K562 (cell line): ENCODE measurements around the gene LRRC27.
A peak's percentile ranks its signal among the peaks of the same experiment; 100 is the strongest.

Experiments used
- CBX2 ChIP-seq: fragments of 200-600 bp; sonication (generic); IDR thresholded peaks from one replicate; pipeline ENCODE4 v1.6.1; 2012; ENCODE audit warnings: mild to moderate bottlenecking, low read length, inconsistent platforms; ENCODE audit not compliant: insufficient read depth, poor library complexity, severe bottlenecking
- FOXP1 ChIP-seq: sonication (generic); formaldehyde crosslinking; IDR thresholded peaks from 2 replicates; pipeline ENCODE4 v1.8.0; 2022; ENCODE audit warnings: mild to moderate bottlenecking, missing genetic modification reagents
- GABPB1 ChIP-seq: sonication (generic); formaldehyde crosslinking; IDR thresholded peaks from 2 replicates; pipeline ENCODE4 v1.8.0; 2022; ENCODE audit warnings: mild to moderate bottlenecking, missing genetic modification reagents
- HINFP ChIP-seq: fragments of 450-650 bp; conservative IDR thresholded peaks from 2 replicates; pipeline ENCODE4 v1.6.1; 2016; ENCODE audit warnings: missing genetic modification characterization, low read depth, mild to moderate bottlenecking, control low read depth, missing compliant biosample characterization
- MAFK ChIP-seq: IDR thresholded peaks from 2 replicates; pipeline ENCODE4 v1.6.1; 2011; ENCODE audit warnings: low read length, improper control_type of control experiment
- MYC ChIP-seq, 2 experiments: fragments of 250-450 bp in 1 of 2; sonication (Bioruptor Pico) in 1 of 2; IDR thresholded peaks; 2 replicates each; pipeline versions ENCODE4 v1.5.1 to v1.6.1; 2012 to 2021; ENCODE audit warnings: low read depth in 2 of 2, borderline replicate concordance in 1 of 2, improper control_type of control experiment in 1 of 2, low read length in 1 of 2, mild to moderate bottlenecking in 1 of 2, moderate library complexity in 1 of 2
- NFYB ChIP-seq: IDR thresholded peaks from 2 replicates; pipeline ENCODE4 v1.6.1; 2011; ENCODE audit warnings: mild to moderate bottlenecking, moderate library complexity; ENCODE audit not compliant: insufficient read length; ENCODE audit errors: extremely low read depth
- POLR2A ChIP-seq: fragments of 450-650 bp; conservative IDR thresholded peaks from 2 replicates; pipeline ENCODE4 v1.6.1; 2016
- ZNF24 ChIP-seq: fragments of 450-650 bp; IDR thresholded peaks from 2 replicates; pipeline ENCODE4 v1.6.1; 2016
- ZNF280A ChIP-seq: fragments of 450-650 bp; IDR thresholded peaks from 2 replicates; pipeline ENCODE4 v1.6.1; 2018; ENCODE audit warnings: mild to moderate bottlenecking, low read depth; ENCODE audit not compliant: partially characterized antibody
- TF ChIP-seq, protein P1 (sequence below), 3 experiments: IDR thresholded peaks in 2 of 3; conservative IDR thresholded peaks in 1 of 3; 2 replicates each; pipeline ENCODE4 v1.5.1; 2011 to 2012; ENCODE audit warnings: low read length in 3 of 3, mild to moderate bottlenecking in 3 of 3, control low read depth in 2 of 3, improper control_type of control experiment in 1 of 3, inconsistent platforms in 1 of 3, low read depth in 1 of 3, mixed read lengths in 1 of 3, moderate library complexity in 1 of 3; ENCODE audit not compliant: insufficient read depth in 2 of 3

GRCh38 chr10:132411561-132412253, 79.7 kb downstream of the LRRC27 start:
- TF ChIP-seq, protein P1, sequence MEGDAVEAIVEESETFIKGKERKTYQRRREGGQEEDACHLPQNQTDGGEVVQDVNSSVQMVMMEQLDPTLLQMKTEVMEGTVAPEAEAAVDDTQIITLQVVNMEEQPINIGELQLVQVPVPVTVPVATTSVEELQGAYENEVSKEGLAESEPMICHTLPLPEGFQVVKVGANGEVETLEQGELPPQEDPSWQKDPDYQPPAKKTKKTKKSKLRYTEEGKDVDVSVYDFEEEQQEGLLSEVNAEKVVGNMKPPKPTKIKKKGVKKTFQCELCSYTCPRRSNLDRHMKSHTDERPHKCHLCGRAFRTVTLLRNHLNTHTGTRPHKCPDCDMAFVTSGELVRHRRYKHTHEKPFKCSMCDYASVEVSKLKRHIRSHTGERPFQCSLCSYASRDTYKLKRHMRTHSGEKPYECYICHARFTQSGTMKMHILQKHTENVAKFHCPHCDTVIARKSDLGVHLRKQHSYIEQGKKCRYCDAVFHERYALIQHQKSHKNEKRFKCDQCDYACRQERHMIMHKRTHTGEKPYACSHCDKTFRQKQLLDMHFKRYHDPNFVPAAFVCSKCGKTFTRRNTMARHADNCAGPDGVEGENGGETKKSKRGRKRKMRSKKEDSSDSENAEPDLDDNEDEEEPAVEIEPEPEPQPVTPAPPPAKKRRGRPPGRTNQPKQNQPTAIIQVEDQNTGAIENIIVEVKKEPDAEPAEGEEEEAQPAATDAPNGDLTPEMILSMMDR (IDR thresholded peaks at IDR 0.05 in 2 of 3, conservative IDR thresholded peaks at IDR 0.05 in 1 of 3; ENCODE audit: insufficient read depth in 2 of 3, low read depth in 1 of 3, low read length in 3 of 3), result no peak
- no peak for TF ChIP-seq POLR2A
- TF ChIP-seq ZNF280A, result no peak
- no peak for TF ChIP-seq CBX2
- TF ChIP-seq FOXP1, result no peak
- no peak for TF ChIP-seq HINFP (tag)
- no peak for TF ChIP-seq MYC (IDR thresholded peaks at IDR 0.05; ENCODE audit: low read depth, low read length)
- no peak for TF ChIP-seq MYC (CRISPR knock-in tag; IDR thresholded peaks at IDR 0.05; ENCODE audit: borderline replicate concordance, low read depth)
- no peak for TF ChIP-seq GABPB1 (CRISPR knock-in tag)
- TF ChIP-seq ZNF24, result no peak
- peak; percentile 30; the same call in 1 of the 2 replicates for TF ChIP-seq MAFK
- no peak for TF ChIP-seq NFYB
